Measurements from ENCODE around the gene PKLR.

- TF ChIP-seq CTCF (IDR thresholded peaks at IDR 0.05 in 2 of 3, conservative IDR thresholded peaks at IDR 0.05 in 1 of 3; ENCODE audit: borderline replicate concordance in 1 of 3, insufficient read depth in 1 of 3, low read depth in 2 of 3, low read length in 2 of 3) = no peak
- no peak for TF ChIP-seq JUND (IDR thresholded peaks at IDR 0.05)
- no peak for TF ChIP-seq EZH2 (IDR thresholded peaks at IDR 0.05)
- no peak for TF ChIP-seq POLR2A (IDR thresholded peaks at IDR 0.05; ENCODE audit: borderline replicate concordance, extremely low read depth, insufficient read depth, insufficient read length)
These were observed 18.3 kb upstream of the PKLR start for GRCh38 chr1:155319536-155319935.
